ENCODE data around the gene PLA2G2C.
"Not testable (repeated sequence)": the region's sequence is repeated elsewhere in the genome, so short reads cannot be mapped to it uniquely, and the experiment has no call there.

The PLA2G2C gene

DNA sequence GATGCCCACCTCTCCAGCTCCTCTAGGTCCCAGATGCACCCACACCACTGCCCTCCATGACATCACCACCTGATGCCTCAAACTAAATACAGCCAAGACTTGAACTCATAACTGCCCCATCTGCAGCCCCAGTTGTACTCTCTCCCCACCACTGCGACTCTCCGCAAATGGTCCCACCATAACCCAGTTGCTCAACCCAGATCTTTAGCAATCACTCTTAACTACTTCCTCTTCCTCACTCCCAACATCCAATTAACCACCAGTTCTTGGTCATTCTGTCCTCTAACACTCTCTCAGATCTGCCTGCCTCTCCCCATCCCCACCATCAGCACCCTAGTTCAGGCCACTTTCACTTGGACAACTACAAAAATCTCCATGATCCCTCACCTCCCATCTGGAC lies 36.8 kb upstream of the PLA2G2C start (continued):
- TF ChIP-seq, protein P1, sequence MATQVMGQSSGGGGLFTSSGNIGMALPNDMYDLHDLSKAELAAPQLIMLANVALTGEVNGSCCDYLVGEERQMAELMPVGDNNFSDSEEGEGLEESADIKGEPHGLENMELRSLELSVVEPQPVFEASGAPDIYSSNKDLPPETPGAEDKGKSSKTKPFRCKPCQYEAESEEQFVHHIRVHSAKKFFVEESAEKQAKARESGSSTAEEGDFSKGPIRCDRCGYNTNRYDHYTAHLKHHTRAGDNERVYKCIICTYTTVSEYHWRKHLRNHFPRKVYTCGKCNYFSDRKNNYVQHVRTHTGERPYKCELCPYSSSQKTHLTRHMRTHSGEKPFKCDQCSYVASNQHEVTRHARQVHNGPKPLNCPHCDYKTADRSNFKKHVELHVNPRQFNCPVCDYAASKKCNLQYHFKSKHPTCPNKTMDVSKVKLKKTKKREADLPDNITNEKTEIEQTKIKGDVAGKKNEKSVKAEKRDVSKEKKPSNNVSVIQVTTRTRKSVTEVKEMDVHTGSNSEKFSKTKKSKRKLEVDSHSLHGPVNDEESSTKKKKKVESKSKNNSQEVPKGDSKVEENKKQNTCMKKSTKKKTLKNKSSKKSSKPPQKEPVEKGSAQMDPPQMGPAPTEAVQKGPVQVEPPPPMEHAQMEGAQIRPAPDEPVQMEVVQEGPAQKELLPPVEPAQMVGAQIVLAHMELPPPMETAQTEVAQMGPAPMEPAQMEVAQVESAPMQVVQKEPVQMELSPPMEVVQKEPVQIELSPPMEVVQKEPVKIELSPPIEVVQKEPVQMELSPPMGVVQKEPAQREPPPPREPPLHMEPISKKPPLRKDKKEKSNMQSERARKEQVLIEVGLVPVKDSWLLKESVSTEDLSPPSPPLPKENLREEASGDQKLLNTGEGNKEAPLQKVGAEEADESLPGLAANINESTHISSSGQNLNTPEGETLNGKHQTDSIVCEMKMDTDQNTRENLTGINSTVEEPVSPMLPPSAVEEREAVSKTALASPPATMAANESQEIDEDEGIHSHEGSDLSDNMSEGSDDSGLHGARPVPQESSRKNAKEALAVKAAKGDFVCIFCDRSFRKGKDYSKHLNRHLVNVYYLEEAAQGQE (tag by site-specific recombination; IDR thresholded peaks at IDR 0.05) = no peak
- no peak for TF ChIP-seq GLIS1 (tag by site-specific recombination; IDR thresholded peaks at IDR 0.05)
- TF ChIP-seq BCL11A (tag by site-specific recombination; IDR thresholded peaks at IDR 0.05; ENCODE audit: low read depth) = no peak

DNA sequence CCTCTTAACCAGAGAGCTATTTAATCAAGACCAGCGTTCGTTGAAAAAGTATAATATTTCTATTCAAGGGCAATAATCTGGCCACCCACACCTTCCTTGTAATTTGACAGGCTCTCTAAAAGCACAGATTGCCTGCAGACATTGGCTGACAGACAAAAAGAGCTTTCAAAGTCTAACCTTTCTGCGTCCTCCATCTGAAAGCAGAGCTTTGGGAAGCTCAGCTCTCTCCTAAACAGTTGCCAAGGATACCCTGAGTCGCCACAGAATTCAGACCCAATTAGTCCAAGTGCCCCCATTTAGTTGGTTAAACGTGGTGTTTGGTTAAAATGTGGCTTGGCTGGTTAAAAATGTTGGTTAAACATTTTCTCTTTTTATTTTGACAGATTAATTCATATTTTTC lies 33.7 kb upstream of the PLA2G2C start:
- ChIA-PET CTCF (interaction anchor here (0.7 to 5.9 kb wide), 5 partner anchors 25 to 552 kb away, joined by 3 to 41 read pairs (median 4); no protein-coding TSS in a partner anchor), POLR2A (no interaction called here)
- Histone ChIP-seq H3K36me3 (ENCODE audit: control insufficient read depth in 2 of 2, insufficient read depth in 1 of 2, low read length in 2 of 2) (no peaks in the 10 kb centered on the region), H3K4me3 (ENCODE audit: low read depth, low read length) (no peak overlapping the region), H3K27ac (ENCODE audit: extremely low read depth, low read depth, low read length) (no peak overlapping the region), H3K9me3 (ENCODE audit: control insufficient read depth, insufficient read depth, low read depth, low read length) (no peaks in the 10 kb centered on the region), H3K4me1 (ENCODE audit: control insufficient read depth, insufficient read depth, low read length) (no peaks in the 10 kb centered on the region)
- TF ChIP-seq FEZF1 (tag by site-specific recombination; IDR thresholded peaks at IDR 0.05) (no peak), ZNF658 (tag by site-specific recombination; IDR thresholded peaks at IDR 0.05) (no peak), ZNF768 (tag by site-specific recombination; IDR thresholded peaks at IDR 0.05) (no peak), OVOL3 (tag by site-specific recombination; IDR thresholded peaks at IDR 0.05) (no peak), YY1 (tag by site-specific recombination; IDR thresholded peaks at IDR 0.05) (no peak), ZSCAN23 (tag by site-specific recombination; IDR thresholded peaks at IDR 0.05) (no peak), ZBTB8A (tag by site-specific recombination; IDR thresholded peaks at IDR 0.05) (no peak), ZFHX2 (tag by site-specific recombination; conservative IDR thresholded peaks at IDR 0.05) (no peak), ZNF610 (tag by site-specific recombination; IDR thresholded peaks at IDR 0.05; ENCODE audit: borderline replicate concordance) (no peak), ZNF510 (tag by site-specific recombination; IDR thresholded peaks at IDR 0.05; ENCODE audit: insufficient replicate concordance) (no peak), ZEB2 (tag by site-specific recombination; IDR thresholded peaks at IDR 0.05) (no peak), ZNF571 (tag by site-specific recombination; IDR thresholded peaks at IDR 0.05) (no peak), ZNF777 (tag by site-specific recombination; IDR thresholded peaks at IDR 0.05; ENCODE audit: borderline replicate concordance) (no peak), ZNF501 (tag by site-specific recombination; IDR thresholded peaks at IDR 0.05) (no peak), ZNF624 (tag by site-specific recombination; IDR thresholded peaks at IDR 0.05) (no peak)
- TF ChIP-seq, protein P2, sequence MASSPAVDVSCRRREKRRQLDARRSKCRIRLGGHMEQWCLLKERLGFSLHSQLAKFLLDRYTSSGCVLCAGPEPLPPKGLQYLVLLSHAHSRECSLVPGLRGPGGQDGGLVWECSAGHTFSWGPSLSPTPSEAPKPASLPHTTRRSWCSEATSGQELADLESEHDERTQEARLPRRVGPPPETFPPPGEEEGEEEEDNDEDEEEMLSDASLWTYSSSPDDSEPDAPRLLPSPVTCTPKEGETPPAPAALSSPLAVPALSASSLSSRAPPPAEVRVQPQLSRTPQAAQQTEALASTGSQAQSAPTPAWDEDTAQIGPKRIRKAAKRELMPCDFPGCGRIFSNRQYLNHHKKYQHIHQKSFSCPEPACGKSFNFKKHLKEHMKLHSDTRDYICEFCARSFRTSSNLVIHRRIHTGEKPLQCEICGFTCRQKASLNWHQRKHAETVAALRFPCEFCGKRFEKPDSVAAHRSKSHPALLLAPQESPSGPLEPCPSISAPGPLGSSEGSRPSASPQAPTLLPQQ (tag by site-specific recombination; IDR thresholded peaks at IDR 0.05) = no peak
- TF ChIP-seq, protein P3, sequence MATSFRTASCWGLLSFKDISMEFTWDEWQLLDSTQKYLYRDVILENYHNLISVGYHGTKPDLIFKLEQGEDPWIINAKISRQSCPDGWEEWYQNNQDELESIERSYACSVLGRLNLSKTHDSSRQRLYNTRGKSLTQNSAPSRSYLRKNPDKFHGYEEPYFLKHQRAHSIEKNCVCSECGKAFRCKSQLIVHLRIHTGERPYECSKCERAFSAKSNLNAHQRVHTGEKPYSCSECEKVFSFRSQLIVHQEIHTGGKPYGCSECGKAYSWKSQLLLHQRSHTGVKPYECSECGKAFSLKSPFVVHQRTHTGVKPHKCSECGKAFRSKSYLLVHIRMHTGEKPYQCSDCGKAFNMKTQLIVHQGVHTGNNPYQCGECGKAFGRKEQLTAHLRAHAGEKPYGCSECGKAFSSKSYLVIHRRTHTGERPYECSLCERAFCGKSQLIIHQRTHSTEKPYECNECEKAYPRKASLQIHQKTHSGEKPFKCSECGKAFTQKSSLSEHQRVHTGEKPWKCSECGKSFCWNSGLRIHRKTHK (tag by site-specific recombination; IDR thresholded peaks at IDR 0.05) = no peak

DNA sequence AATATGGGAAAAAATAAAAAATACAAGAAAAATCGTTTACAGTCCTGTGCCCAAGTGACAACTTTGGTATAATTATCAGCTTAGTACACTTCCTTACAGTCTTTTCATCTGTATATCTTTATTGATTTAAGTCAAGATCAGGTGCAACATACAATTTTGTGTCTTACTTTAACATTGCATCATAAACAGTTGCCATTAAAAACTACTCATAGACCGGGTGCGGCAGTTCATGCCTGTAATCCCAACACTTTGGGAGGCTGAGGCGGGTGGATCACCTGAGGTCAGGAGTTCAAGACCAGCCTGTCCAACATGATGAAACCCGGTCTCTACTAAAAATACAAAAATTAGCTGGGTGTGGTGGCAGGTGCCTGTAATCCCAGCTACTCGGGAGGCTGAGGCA lies 32.7 kb upstream of the PLA2G2C start:
- POLR2A ChIA-PET; H3K27ac ChIP-seq (ENCODE audit: extremely low read depth, low read depth, low read length); H3K4me1 ChIP-seq (ENCODE audit: control insufficient read depth, insufficient read depth, low read length); H3K9me3 ChIP-seq (ENCODE audit: control insufficient read depth, insufficient read depth, low read depth, low read length); H3K36me3 ChIP-seq (ENCODE audit: control insufficient read depth in 2 of 2, insufficient read depth in 1 of 2, low read length in 2 of 2); H3K4me3 ChIP-seq (ENCODE audit: low read depth, low read length): not testable (repeated sequence)
- CTCF ChIA-PET = interaction anchor here (0.6 to 5.9 kb wide), 5 partner anchors 241 to 1170 kb away, joined by 3 to 41 read pairs (median 3); no protein-coding TSS in a partner anchor

All from HEK293 (cell line).